ENCODE results near the gene MED10.

DNA sequence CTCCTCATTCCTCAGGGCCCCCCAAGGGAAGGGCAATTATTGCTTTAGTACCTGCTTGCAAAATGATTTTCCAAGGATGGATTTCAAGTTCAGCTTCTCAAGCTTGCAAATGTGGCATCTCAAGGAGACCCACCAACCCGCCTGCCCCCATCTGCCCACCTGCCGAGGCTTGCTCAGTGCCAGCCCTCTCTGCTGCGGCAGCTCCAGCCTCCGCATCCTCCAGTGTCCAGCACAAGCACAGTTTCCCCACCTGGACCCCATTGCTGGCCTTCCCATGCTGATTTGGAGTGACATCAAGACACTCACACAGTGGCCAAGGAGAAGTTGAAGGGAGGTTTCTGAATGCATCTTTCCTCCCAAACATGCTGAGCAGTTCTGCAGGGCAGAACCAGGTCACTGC lies 31.2 kb downstream of the MED10 start:
- no peak for TF ChIP-seq EZH2 (IDR thresholded peaks at IDR 0.05; ENCODE audit: low read depth, unreplicated experiment)
- TF ChIP-seq CTCF (conservative IDR thresholded peaks at IDR 0.05; ENCODE audit: low read depth in 2 of 2) = no peak
- TF ChIP-seq POLR2AphosphoS5 (IDR thresholded peaks at IDR 0.05; ENCODE audit: low read depth) = no peak
- TF ChIP-seq STAT1 (IDR thresholded peaks at IDR 0.05; ENCODE audit: unreplicated experiment) = no peak
- TF ChIP-seq REST (IDR thresholded peaks at IDR 0.05; ENCODE audit: unreplicated experiment) = no peak
- TF ChIP-seq EZH2phosphoT487 (IDR thresholded peaks at IDR 0.05; ENCODE audit: unreplicated experiment) = no peak
- no peak for TF ChIP-seq NANOG (IDR thresholded peaks at IDR 0.05; ENCODE audit: borderline replicate concordance)
